Right lobe of liver (tissue), 4 donors: ENCODE results near the gene SOX15.

ENCODE experiments used
- CTCF ChIP-seq, 4 donors: fragments of 200-600 bp in 3 of 4; fragments of 450-650 bp in 1 of 4; IDR thresholded peaks; one replicate each; pipeline versions ENCODE4 v1.5.1 to v1.8.0; 2016 to 2022; ENCODE audit warnings: antibody characterized with exemption in 4 of 4, mild to moderate bottlenecking in 2 of 4
- POLR2A ChIP-seq: fragments of 450-650 bp; IDR thresholded peaks from one replicate; pipeline ENCODE4 v1.6.1; 2017; ENCODE audit warnings: antibody characterized with exemption, mild to moderate bottlenecking
- donor health status: DM: no; HTN: no; CAD: no.
- donor health status: DM: no; HTN: no; CAD: no.
- donor health status: DM: no; HTN: yes; CAD: no.

- no peak for TF ChIP-seq POLR2A
- no peak for TF ChIP-seq CTCF (IDR thresholded peaks at IDR 0.05)
Observed at GRCh38 chr17:7579834-7580603, 9.9 kb downstream of the SOX15 start.
